GM12878 (cell line): ENCODE results near the gene IFI27L1. TPM values are rescaled to one million over a fixed set of nuclear protein-coding genes. Genes with fewer than 3 reads are reported as not detected.

ENCODE experiments used
- ATAC-seq: fragments of 200-7000 bp; cut with Tn5 transposase; 3 replicates; pipeline ENCODE4 v1.9.1; 2020; ENCODE audit warnings: mild to moderate bottlenecking, moderate library complexity
- BruUV-seq: library from RNA; stranded (reverse); fragments of 400-500 nt; replicated peaks from 2 replicates; lab custom pipeline; 2021; lab: Mats Ljungman, UMichigan
- CTCF ChIA-PET: fragments of 300-600 bp; sonication (Branson Sonifier 250); formaldehyde crosslinking; extraction: SDS; loops from one replicate; lab custom pipeline; 2021; ENCODE audit warnings: inconsistent platforms; lab: Yijun Ruan, JAX
- POLR2A ChIA-PET: fragments of 350-600 bp; formaldehyde crosslinking; extraction: SDS; loops from one replicate; lab custom pipeline; 2021; ENCODE audit warnings: inconsistent platforms; lab: Charles Lee
- RAD21 ChIA-PET: fragments of 300-600 bp; sonication (Branson Sonifier 250); formaldehyde crosslinking; loops from one replicate; lab custom pipeline; 2023; ENCODE audit warnings: antibody characterized with exemption; ENCODE audit not compliant: unreplicated experiment; lab: Charles Lee
- SMC1A ChIA-PET: fragments of 300-600 bp; sonication (Branson Sonifier 250); formaldehyde crosslinking; loops from one replicate; lab custom pipeline; 2023; ENCODE audit not compliant: unreplicated experiment, uncharacterized antibody; lab: Charles Lee
- DNase-seq: peaks from one replicate; pipeline ENCODE4 v3.0.0-alpha.2; 2011; ENCODE audit warnings: low read depth, low spot score
- FAIRE-seq: peaks from 3 replicates; lab custom pipeline; 2011; peaks lifted over from hg19 to GRCh38; lab: Jason Lieb, UNC
- H2AFZ ChIP-seq: 2 replicates; pipeline ENCODE4 v1.6.0; 2011; ENCODE audit warnings: low read depth, low read length, control low read depth; ENCODE audit not compliant: control insufficient read depth
- H3K27ac ChIP-seq: 2 replicates; pipeline ENCODE4 v1.5.1; 2011; ENCODE audit warnings: control low read depth; ENCODE audit not compliant: control insufficient read depth, insufficient read depth
- H3K27me3 ChIP-seq, 2 experiments: replicated peaks in 1 of 2; 2 replicates each; pipeline versions ENCODE4 v1.6.0 to v1.6.1; 2011; ENCODE audit warnings: low read length in 1 of 2; ENCODE audit not compliant: control insufficient read depth in 2 of 2, insufficient read depth in 2 of 2
- H3K36me3 ChIP-seq, 2 experiments: 2 replicates each; pipeline ENCODE4 v1.5.1; 2011; ENCODE audit warnings: low read length in 1 of 2; ENCODE audit not compliant: control insufficient read depth in 2 of 2, insufficient read depth in 2 of 2
- H3K4me1 ChIP-seq: 2 replicates; pipeline ENCODE4 v1.6.1; 2011; ENCODE audit warnings: mild to moderate bottlenecking, low read length, moderate library complexity, mixed read lengths; ENCODE audit not compliant: control insufficient read depth, insufficient read depth
- H3K4me2 ChIP-seq: 2 replicates; pipeline ENCODE4 v1.6.0; 2011; ENCODE audit warnings: control low read depth; ENCODE audit not compliant: control insufficient read depth, insufficient read depth
- H3K4me3 ChIP-seq: fragments of 200-600 bp; sonication (generic); 2 replicates; pipeline ENCODE4 v1.5.1; 2016
- H3K79me2 ChIP-seq: 2 replicates; pipeline ENCODE4 v1.6.0; 2011; ENCODE audit warnings: low read length; ENCODE audit not compliant: control insufficient read depth, insufficient read depth
- H3K9ac ChIP-seq: 2 replicates; pipeline ENCODE4 v1.8.0; 2011; ENCODE audit warnings: low read length, control low read depth, mixed read lengths; ENCODE audit not compliant: control insufficient read depth, insufficient read depth
- H3K9me3 ChIP-seq: replicated peaks from 3 replicates; pipeline ENCODE4 v1.5.1; 2011; ENCODE audit warnings: mild to moderate bottlenecking, low read length; ENCODE audit not compliant: control insufficient read depth, insufficient read depth
- H4K20me1 ChIP-seq: 2 replicates; pipeline ENCODE4 v1.6.0; 2011; ENCODE audit not compliant: control insufficient read depth, insufficient read depth
- ATF7 ChIP-seq: fragments of 450-650 bp; IDR thresholded peaks from 2 replicates; pipeline ENCODE4 v1.6.1; 2016; ENCODE audit warnings: low read depth, mild to moderate bottlenecking
- BRCA1 ChIP-seq: IDR thresholded peaks from 2 replicates; pipeline ENCODE4 v1.6.1; 2011; ENCODE audit warnings: low read depth, low read length, improper control_type of control experiment
- CHD2 ChIP-seq: IDR thresholded peaks from 2 replicates; pipeline ENCODE4 v1.6.1; 2011; ENCODE audit warnings: low read depth, low read length, improper control_type of control experiment, borderline replicate concordance
- EZH2 ChIP-seq: IDR thresholded peaks from 2 replicates; pipeline ENCODE4 v1.6.1; 2012; ENCODE audit warnings: low read depth, mild to moderate bottlenecking, control low read depth, inconsistent platforms, low read length, borderline replicate concordance; ENCODE audit not compliant: control insufficient read depth
- GATAD2B ChIP-seq: fragments of 450-650 bp; conservative IDR thresholded peaks from 2 replicates; pipeline ENCODE4 v1.6.1; 2017; ENCODE audit warnings: low read depth, mild to moderate bottlenecking, moderate library complexity
- IRF4 ChIP-seq: IDR thresholded peaks from 2 replicates; pipeline ENCODE4 v1.6.1; 2011; ENCODE audit warnings: low read depth, low read length
- KDM1A ChIP-seq: fragments of 200-600 bp; sonication (generic); IDR thresholded peaks from 2 replicates; pipeline ENCODE4 v1.6.1; 2016; ENCODE audit warnings: borderline replicate concordance
- MEF2A ChIP-seq: IDR thresholded peaks from 2 replicates; pipeline ENCODE4 v1.6.1; 2011; ENCODE audit warnings: low read depth, mild to moderate bottlenecking, low read length, moderate library complexity; ENCODE audit not compliant: insufficient read depth
- MTA3 ChIP-seq: IDR thresholded peaks from 2 replicates; pipeline ENCODE4 v1.6.1; 2012; ENCODE audit warnings: low read length, inconsistent platforms, borderline replicate concordance
- NFXL1 ChIP-seq: fragments of 450-650 bp; IDR thresholded peaks from 2 replicates; pipeline ENCODE4 v1.6.1; 2017; ENCODE audit warnings: antibody characterized with exemption, mild to moderate bottlenecking, borderline replicate concordance
- PML ChIP-seq: IDR thresholded peaks from 2 replicates; pipeline ENCODE4 v1.6.1; 2012; ENCODE audit warnings: low read length, inconsistent platforms
- WRNIP1 ChIP-seq: IDR thresholded peaks from 2 replicates; pipeline ENCODE4 v1.6.1; 2011; ENCODE audit warnings: low read depth, low read length, improper control_type of control experiment, borderline replicate concordance
- ZNF622 ChIP-seq: fragments of 450-650 bp; IDR thresholded peaks from 2 replicates; pipeline ENCODE4 v1.6.1; 2017; ENCODE audit warnings: mild to moderate bottlenecking, inconsistent platforms
- WGBS: methylation state at CpG from one replicate; pipeline ENCODE4 v1.1.6; 2016; ENCODE audit warnings: low lambda C conversion rate; ENCODE audit not compliant: insufficient replicate concordance, insufficient coverage; ENCODE audit errors: missing lambda C conversion rate; 5-methylcytosine and 5-hydroxymethylcytosine counted together
- in situ Hi-C: fragments of 300-500 bp; cut with MboI; formaldehyde crosslinking; loops from 9 replicates; pipeline ENCODE4 v1.14.3; 2018; ENCODE audit warnings: mixed read lengths
- intact Hi-C: fragments of 100-400 bp; cut with micrococcal nuclease; formaldehyde crosslinking; loops from one replicate; pipeline ENCODE4 v1.14.2; 2022; ENCODE audit not compliant: unreplicated experiment
- polyA plus RNA-seq, 11 experiments: library from polyadenylated mRNA; depleted of rRNA in 4 of 11; unstranded in 6 of 11; stranded (reverse) in 5 of 11; fragments of >200 nt; fragmentation: Nextera tagmentation in 4 of 11; fragmentation: Illumina TruSeq in 1 of 11; extraction: Ambion mirVana in 4 of 11; extraction: Trizol in 1 of 11; gene quantifications; 1 replicate in 1 of 11; 2 replicates in 10 of 11; pipeline versions ENCODE4 v1.2.1 to v1.2.3, GENCODE V29; 2011 to 2016; ENCODE audit warnings: inconsistent platforms in 2 of 11, missing spikeins in 2 of 11, low read depth in 1 of 11
- total RNA-seq, 4 experiments: library from RNA; depleted of rRNA in 3 of 4; stranded (reverse); fragments of >200 nt in 3 of 4; fragmentation: Illumina TruSeq in 1 of 4; extraction: Trizol in 1 of 4; gene quantifications; 2 replicates each; pipeline versions ENCODE4 v1.2.1 to v1.2.3, GENCODE V29; 2013 to 2021

IFI27L1 gene
- total and polyA plus RNA-seq, 10 of the 15 experiments (the other 5 are each of a cell fraction or from before 2014, with no cell fraction given), result 17.4 to 38.8 (median 27.6) TPM

DNA sequence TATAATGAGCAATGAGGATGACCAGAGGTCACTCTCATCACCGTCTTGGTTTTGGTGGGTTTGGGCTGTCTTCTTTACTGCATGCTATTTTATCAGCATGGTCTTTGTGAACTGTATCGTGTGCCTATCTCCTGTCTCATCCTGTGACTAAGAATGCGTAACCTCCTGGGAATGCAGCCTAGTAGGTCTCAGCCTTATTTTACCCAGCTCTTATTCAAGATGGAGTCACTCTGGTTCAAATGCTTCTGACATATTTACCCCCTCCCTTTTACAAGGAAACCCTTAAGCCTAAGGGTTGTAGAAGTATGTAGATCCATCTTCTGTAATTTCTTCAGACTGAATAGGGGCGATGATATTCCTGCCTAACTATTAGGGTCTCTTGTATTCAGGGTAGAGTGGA lies 8.4 kb downstream of the IFI27L1 start:
- SMC1A ChIA-PET, result interaction anchor here (1.4 kb wide), 1 partner anchor 33 kb away, joined by 4 read pairs; no protein-coding TSS in a partner anchor
- intact Hi-C loops, result no loop called here
- 95% methylated on average over 4 of the region's 4 CpGs for WGBS

DNA sequence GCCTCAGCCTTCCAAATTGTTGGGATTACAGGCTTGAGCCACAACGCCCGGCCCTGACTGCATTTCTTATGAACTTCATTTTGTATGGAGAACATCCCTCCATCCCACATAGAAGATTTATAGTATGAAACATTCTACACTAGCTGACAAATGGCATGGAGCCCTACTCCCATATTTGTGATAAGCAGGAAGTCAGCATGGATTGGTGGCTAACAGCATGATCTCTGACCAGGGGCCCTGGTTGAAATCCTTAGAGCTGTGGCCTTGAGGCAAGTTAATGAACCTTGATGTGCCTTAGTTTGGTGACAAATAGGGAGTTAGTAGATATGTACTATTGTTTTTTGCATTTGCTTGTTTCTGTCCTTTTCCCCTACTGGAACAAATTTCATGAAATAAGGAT lies 12.3 kb downstream of the IFI27L1 start:
- no peak for FAIRE-seq
- Histone ChIP-seq H2AFZ (no peak overlapping the region), H3K4me2 (no peak overlapping the region)
- ChIA-PET CTCF (interaction anchor here (0.7 to 1.9 kb wide), 2 partner anchors 38 to 43 kb away, joined by 4 read pairs; no protein-coding TSS in a partner anchor), POLR2A (no interaction called here)
- TF ChIP-seq KDM1A (no peak), ATF7 (no peak), MTA3 (no peak), CHD2 (no peak), GATAD2B (no peak), IRF4 (no peak), ZNF622 (no peak), PML (no peak)
- TF ChIP-seq, all 136 proteins: peak for 0
- Histone ChIP-seq H3K4me3 (no peak overlapping the region), H3K27ac (no peak overlapping the region), H3K79me2 (no peaks in the 10 kb centered on the region), H3K36me3 (no peaks in the 10 kb centered on the region; a peak in 1 of 4 replicates), H3K9me3 (no peaks in the 10 kb centered on the region), H4K20me1 (no peaks in the 10 kb centered on the region), H3K4me1 (no peaks in the 10 kb centered on the region), H3K9ac (no peak overlapping the region), H3K27me3 (no peaks in the 10 kb centered on the region)
- no peak for ATAC-seq
- no peak for DNase-seq
- in situ Hi-C loops (no loop called here), intact Hi-C loops (no loop called here)
- ChIA-PET RAD21 (no interaction called here), SMC1A (interaction anchor here (0.5 to 1.4 kb wide), 3 partner anchors 8 to 57 kb away, joined by 3 to 4 read pairs (median 3); no protein-coding TSS in a partner anchor)
- no TSS peak for BruUV-seq
- 100% methylated on average over 2 of the region's 2 CpGs for WGBS

More for the DNA sequence above, 8.4 kb downstream of the IFI27L1 start:
- Histone ChIP-seq H2AFZ (no peak overlapping the region), H3K4me2 (no peak overlapping the region), H3K79me2 (no peaks in the 10 kb centered on the region), H3K4me1 (no peaks in the 10 kb centered on the region), H3K27me3 (no peaks in the 10 kb centered on the region), H3K9me3 (no peaks in the 10 kb centered on the region; the same call in 2 of the 3 replicates), H3K36me3 (no peaks in the 10 kb centered on the region), H3K4me3 (no peak overlapping the region), H3K27ac (no peak overlapping the region), H3K9ac (no peak overlapping the region), H4K20me1 (no peaks in the 10 kb centered on the region)
- no peak for TF ChIP-seq MEF2A
- no peak for TF ChIP-seq EZH2
- TF ChIP-seq NFXL1, result no peak
- no peak for TF ChIP-seq BRCA1
- TF ChIP-seq CHD2, result no peak
- no peak for TF ChIP-seq WRNIP1
- ChIA-PET CTCF (interaction anchor here (0.8 to 1.6 kb wide), 2 partner anchors 11 to 43 kb away, joined by 3 to 5 read pairs; no protein-coding TSS in a partner anchor), POLR2A (interaction anchor here (1.8 kb wide), 1 partner anchor 8 kb away, joined by 6 read pairs; the partner anchor contains the start of genes DDX24 and IFI27L1), RAD21 (no interaction called here)
- no peak for ATAC-seq
- in situ Hi-C loops, result no loop called here
- BruUV-seq, result no TSS peak
- no peak for DNase-seq
- FAIRE-seq, result no peak
